ENCODE measurements around the gene POTEB3. TPM values are rescaled to one million over a fixed set of nuclear protein-coding genes. Genes with fewer than 3 reads are reported as not detected.
"Not testable (repeated sequence)": the region's sequence is repeated elsewhere in the genome, so short reads cannot be mapped to it uniquely, and the experiment has no call there.

POTEB3 gene
- total RNA-seq (not detected), polyA plus RNA-seq (not detected)
- long read RNA-seq, donor 1: 0 reads
- long read RNA-seq, donor 2: 0 reads
- long read RNA-seq, donor 3: 0 reads

- H3K36me3 ChIP-seq; H3K27me3 ChIP-seq; H3K27ac ChIP-seq; H3K4me1 ChIP-seq; intact Hi-C loops (cut with DNase I); DNase-seq; ATAC-seq; H3K4me3 ChIP-seq; H3K9me3 ChIP-seq: not testable (repeated sequence)
- no CpG with 5 or more reads among the region's 35 CpGs for WGBS, 2 donors
Measured at GRCh38 chr15:21440399-21440798, at the start of gene POTEB3. Gene POTEB3, minus strand, starts transcription at chr15:21440499. Its CDS starts 488 bp downstream, at chr15:21440011.

- peak in 2 of 8 donors; percentile 55 to 61 for ATAC-seq
Measured at GRCh38 chr15:21453683-21454082, 13.4 kb upstream of the POTEB3 start.

DNA sequence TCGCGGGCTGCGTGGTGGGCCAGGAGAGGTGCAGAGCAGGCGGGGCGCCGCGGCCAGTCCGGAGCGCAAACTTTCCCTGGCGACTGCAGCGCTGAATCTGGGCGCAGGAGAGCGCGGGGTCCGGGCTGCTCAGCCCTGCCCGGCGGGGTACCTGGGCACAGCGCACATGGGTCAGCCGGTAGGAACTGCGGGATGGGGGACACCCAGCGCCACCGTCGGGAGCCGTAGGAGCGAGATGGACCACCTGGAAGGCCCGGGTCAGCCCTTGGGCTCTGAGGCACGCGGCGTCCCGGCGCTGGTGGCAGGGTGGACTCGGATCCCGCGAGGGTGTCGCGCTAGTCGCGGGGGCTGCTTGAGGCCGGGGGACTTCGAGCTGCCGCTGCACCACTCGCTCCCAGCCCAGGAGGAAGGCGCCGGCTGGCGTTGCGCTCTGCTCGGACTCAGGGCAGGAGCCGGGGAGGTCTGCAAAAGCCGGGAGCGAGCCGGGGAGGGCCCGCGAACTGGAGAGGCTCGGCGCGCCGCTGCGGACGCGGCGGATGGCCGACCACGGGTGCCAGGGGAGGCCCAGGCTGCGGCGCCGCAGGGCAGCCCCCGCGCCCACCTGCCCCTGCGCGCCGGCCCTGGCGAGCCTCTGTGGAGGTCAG is 11.7 kb upstream of the POTEB3 start:
- H3K36me3 ChIP-seq; H3K9me3 ChIP-seq; H3K4me1 ChIP-seq; H3K27ac ChIP-seq; H3K4me3 ChIP-seq; DNase-seq; H3K27me3 ChIP-seq; intact Hi-C loops (cut with DNase I): not testable (repeated sequence)
- no CpG with 5 or more reads among the region's 72 CpGs for WGBS, 2 donors
- peak in 2 of 8 donors; percentile 17 to 18 for ATAC-seq

More at GRCh38 chr15:21453683-21454082, 13.4 kb upstream of the POTEB3 start:
- H3K4me1 ChIP-seq; H3K27ac ChIP-seq; H3K9me3 ChIP-seq; intact Hi-C loops (cut with DNase I); H3K36me3 ChIP-seq; H3K4me3 ChIP-seq; DNase-seq; H3K27me3 ChIP-seq: not testable (repeated sequence)
- no CpG with 5 or more reads among the region's 6 CpGs for WGBS, 2 donors

- H3K27ac ChIP-seq; DNase-seq; H3K9me3 ChIP-seq; H3K4me3 ChIP-seq; H3K4me1 ChIP-seq; H3K36me3 ChIP-seq; H3K27me3 ChIP-seq; intact Hi-C loops (cut with DNase I): not testable (repeated sequence)
- ATAC-seq: peak in 1 of 8 donors; percentile 13
- WGBS, 2 donors: no CpG with 5 or more reads among the region's 41 CpGs
Measured at GRCh38 chr15:21451487-21451886, 11.2 kb upstream of the POTEB3 start.

- H3K27me3 ChIP-seq; intact Hi-C loops (cut with DNase I); H3K4me1 ChIP-seq; H3K9me3 ChIP-seq; ATAC-seq; H3K36me3 ChIP-seq; H3K4me3 ChIP-seq; H3K27ac ChIP-seq; DNase-seq: not testable (repeated sequence)
- 58 to 65% methylated on average over 2 of the region's 4 CpGs for WGBS, 2 donors
Measured at GRCh38 chr15:21407366-21407765, 32.9 kb downstream of the POTEB3 start.

DNA sequence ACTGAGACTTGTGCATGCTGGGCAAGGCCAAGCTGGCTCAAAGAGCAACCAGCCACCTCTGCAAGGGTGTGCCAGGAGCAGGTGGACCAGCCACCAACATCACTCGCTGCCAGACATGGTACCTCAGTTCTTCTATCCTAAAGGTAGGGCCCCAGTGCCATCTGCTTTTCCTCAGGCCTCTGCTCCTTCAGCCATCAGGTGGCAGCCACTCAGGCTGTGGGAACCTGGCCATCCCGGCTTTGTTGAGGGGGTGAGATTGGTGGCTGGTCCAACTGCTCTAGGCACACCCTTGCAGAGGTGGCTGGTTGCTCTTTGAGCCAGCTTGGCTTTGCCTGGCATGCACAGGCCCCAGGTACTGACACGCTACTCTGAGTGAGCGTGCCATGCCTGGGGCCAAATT is 38.8 kb downstream of the POTEB3 start:
- H3K27me3 ChIP-seq; H3K4me3 ChIP-seq; intact Hi-C loops (cut with DNase I); H3K9me3 ChIP-seq; ATAC-seq; DNase-seq; H3K4me1 ChIP-seq; H3K36me3 ChIP-seq; H3K27ac ChIP-seq: not testable (repeated sequence)
- WGBS, 2 donors: 31% methylated on average over 3 of the region's 4 CpGs; no CpG with 5 or more reads in 1 of the 2 donors

GRCh38 chr15:21399111-21399510 is 41.2 kb downstream of the POTEB3 start:
- H3K4me3 ChIP-seq; intact Hi-C loops (cut with DNase I); H3K4me1 ChIP-seq; H3K36me3 ChIP-seq; H3K9me3 ChIP-seq; H3K27me3 ChIP-seq; DNase-seq; H3K27ac ChIP-seq; ATAC-seq: not testable (repeated sequence)
- 40 to 60% methylated on average over 1 to 3 of the region's 4 CpGs for WGBS, 2 donors

DNA sequence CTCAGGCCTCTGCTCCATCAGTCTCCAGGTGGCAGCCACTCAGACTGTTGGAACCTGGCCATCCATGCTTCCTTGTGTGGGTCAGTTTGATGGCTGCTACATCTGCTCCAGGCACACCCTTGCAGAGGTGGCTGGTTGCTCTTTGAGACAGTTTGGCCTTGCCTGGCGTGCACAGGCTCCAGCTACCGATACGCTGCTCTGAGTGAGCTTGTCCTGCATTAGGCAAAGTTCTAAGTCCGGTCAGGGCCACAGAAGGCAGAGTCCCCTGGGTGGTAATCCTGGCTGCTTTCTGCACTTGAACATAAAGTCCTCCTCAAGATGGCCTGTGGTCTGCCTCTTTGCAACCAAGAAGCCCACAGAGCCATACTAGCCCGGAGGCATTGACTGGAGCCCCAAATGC is 41.8 kb downstream of the POTEB3 start:
- ATAC-seq; H3K27me3 ChIP-seq; DNase-seq; H3K4me1 ChIP-seq; H3K4me3 ChIP-seq; intact Hi-C loops (cut with DNase I); H3K27ac ChIP-seq; H3K9me3 ChIP-seq; H3K36me3 ChIP-seq: not testable (repeated sequence)
- 78% methylated on average over 4 of the region's 5 CpGs; no CpG with 5 or more reads in 1 of the 2 donors for WGBS, 2 donors

- DNase-seq; H3K27ac ChIP-seq; H3K36me3 ChIP-seq; H3K4me1 ChIP-seq; H3K9me3 ChIP-seq; H3K27me3 ChIP-seq; ATAC-seq; H3K4me3 ChIP-seq; intact Hi-C loops (cut with DNase I): not testable (repeated sequence)
- 88% methylated on average over 1 of the region's 2 CpGs; no CpG with 5 or more reads in 1 of the 2 donors for WGBS, 2 donors
Measured at GRCh38 chr15:21397656-21398055, 42.6 kb downstream of the POTEB3 start.

DNA sequence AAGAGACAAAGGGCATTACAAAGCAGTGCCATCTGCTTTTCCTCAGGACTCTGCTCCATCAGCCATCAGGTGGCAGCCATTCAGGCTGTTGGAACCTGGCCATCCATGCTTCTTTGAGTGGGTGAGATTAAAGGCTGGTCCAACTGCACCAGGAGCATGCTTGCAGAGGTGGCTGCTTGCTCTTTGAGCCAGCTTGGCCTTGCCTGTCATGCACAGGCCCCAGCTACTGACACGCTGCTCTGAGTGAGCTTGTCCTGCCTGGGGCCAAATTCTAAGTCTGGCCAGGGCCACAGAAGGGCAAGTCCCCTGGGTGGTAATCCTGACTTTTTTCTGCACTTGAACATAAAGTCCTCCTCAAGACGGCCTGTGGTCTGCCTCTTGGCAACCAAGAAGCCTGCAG is 43.1 kb downstream of the POTEB3 start:
- H3K9me3 ChIP-seq; H3K4me3 ChIP-seq; H3K4me1 ChIP-seq; H3K27ac ChIP-seq; DNase-seq; intact Hi-C loops (cut with DNase I); H3K27me3 ChIP-seq; ATAC-seq; H3K36me3 ChIP-seq: not testable (repeated sequence)
- 56% methylated on average over 1 of the region's 2 CpGs; no CpG with 5 or more reads in 1 of the 2 donors for WGBS, 2 donors

GRCh38 chr15:21385961-21386360 is 54.3 kb downstream of the POTEB3 start:
- ATAC-seq; H3K27me3 ChIP-seq; intact Hi-C loops (cut with DNase I); H3K36me3 ChIP-seq; H3K27ac ChIP-seq; H3K9me3 ChIP-seq; DNase-seq; H3K4me3 ChIP-seq; H3K4me1 ChIP-seq: not testable (repeated sequence)
- 93% methylated on average over 3 of the region's 25 CpGs; no CpG with 5 or more reads in 1 of the 2 donors for WGBS, 2 donors

Data from heart right ventricle (tissue), 16 donors.